ENCODE measurements around the gene RAB11FIP3. TPM values are rescaled to one million over a fixed set of nuclear protein-coding genes. Genes with fewer than 3 reads are reported as not detected.
A peak's percentile ranks its signal among the peaks of the same experiment; 100 is the strongest.

Gene RAB11FIP3
- polyA plus RNA-seq, 1 experiment = 13.3 TPM

DNA sequence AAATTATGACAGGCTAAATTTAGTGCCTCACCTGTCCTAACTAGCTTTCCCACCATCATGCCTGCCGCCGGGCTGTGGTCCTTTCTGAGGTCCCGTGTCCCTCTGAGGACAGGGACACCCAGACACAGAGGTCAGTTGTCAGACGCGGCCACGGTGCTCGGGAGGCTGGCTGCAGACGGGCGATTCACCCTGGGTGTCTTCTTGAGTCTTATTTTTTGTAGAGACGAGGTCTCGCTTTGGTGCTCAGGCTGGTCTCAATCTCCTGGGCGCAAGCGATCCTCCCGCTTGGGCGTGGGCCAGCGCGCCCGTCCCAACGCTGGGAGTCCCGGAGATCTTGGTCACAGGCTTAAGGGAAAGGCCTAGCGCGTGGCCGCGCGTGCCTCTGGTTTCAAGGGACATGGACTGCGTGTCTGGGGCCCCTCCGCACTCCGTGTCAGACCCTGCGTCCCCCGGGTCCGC lies 797 bp upstream of the RAB11FIP3 start:
- Histone ChIP-seq H3K36me3 (ENCODE audit: control insufficient read depth, insufficient read depth, low read length) (no peaks in the 10 kb centered on the region), H3K4me3 (ENCODE audit: low read depth, low read length) (peak overlapping the region; percentile 87), H3K27me3 (ENCODE audit: control insufficient read depth, insufficient read depth, low read length) (no peaks in the 10 kb centered on the region)
- ChIA-PET CTCF (interaction anchor here (1.0 kb wide), 1 partner anchor 33 kb away, joined by 3 read pairs; no protein-coding TSS in a partner anchor), POLR2A (interaction anchor here (0.6 kb wide), 1 partner anchor 40 kb away, joined by 9 read pairs; no protein-coding TSS in a partner anchor)
- no peak for TF ChIP-seq CTCF (IDR thresholded peaks at IDR 0.05; ENCODE audit: insufficient read depth, low read depth, low read length)
- DNase-seq (ENCODE audit: low read depth) = no peak

GRCh38 chr16:425740-426114 lies 278 bp downstream of the RAB11FIP3 start:
- POLR2A ChIA-PET = interaction anchor here (0.6 kb wide), 1 partner anchor 73 kb away, joined by 18 read pairs; no protein-coding TSS in a partner anchor
- H3K36me3 ChIP-seq (ENCODE audit: control insufficient read depth, insufficient read depth, low read length) = no peaks in the 10 kb centered on the region
- H3K4me3 ChIP-seq (ENCODE audit: low read depth, low read length) = peak overlapping the region; percentile 87
- DNase-seq (ENCODE audit: low read depth) = no peak
- H3K27me3 ChIP-seq (ENCODE audit: control insufficient read depth, insufficient read depth, low read length) = no peaks in the 10 kb centered on the region
- CTCF ChIA-PET = interaction anchor here (1.0 kb wide), 1 partner anchor 34 kb away, joined by 3 read pairs; no protein-coding TSS in a partner anchor
- no peak for TF ChIP-seq CTCF (IDR thresholded peaks at IDR 0.05; ENCODE audit: insufficient read depth, low read depth, low read length)

- H3K4me3 ChIP-seq (ENCODE audit: low read depth, low read length) = peak overlapping the region; percentile 87
- no peaks in the 10 kb centered on the region for H3K36me3 ChIP-seq (ENCODE audit: control insufficient read depth, insufficient read depth, low read length)
- POLR2A ChIA-PET = interaction anchor here (0.6 kb wide), 2 partner anchors 39 to 73 kb away, joined by 3 to 18 read pairs; no protein-coding TSS in a partner anchor
- no peak for DNase-seq (ENCODE audit: low read depth)
- no peaks in the 10 kb centered on the region for H3K27me3 ChIP-seq (ENCODE audit: control insufficient read depth, insufficient read depth, low read length)
- TF ChIP-seq CTCF (IDR thresholded peaks at IDR 0.05; ENCODE audit: insufficient read depth, low read depth, low read length) = no peak
- CTCF ChIA-PET = no interaction called here
Measured at GRCh38 chr16:426115-426905, 861 bp downstream of the RAB11FIP3 start.

DNA sequence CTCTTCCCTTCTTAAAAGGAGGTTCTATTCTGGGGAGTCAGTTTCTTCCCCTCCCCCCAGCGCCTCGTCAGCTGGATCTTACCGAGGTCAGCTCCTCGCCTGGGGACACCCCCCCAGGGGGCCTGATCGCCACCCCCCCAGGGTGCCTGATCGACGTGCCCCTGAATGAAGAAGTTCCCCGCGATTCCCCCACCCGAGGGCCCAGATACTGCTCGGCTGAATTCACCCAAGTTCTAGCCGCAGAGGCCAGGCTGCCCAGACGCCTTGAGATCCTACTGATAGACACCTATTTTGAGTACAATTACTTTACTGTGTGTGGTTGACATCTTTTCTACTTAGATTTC lies 1.4 kb downstream of the RAB11FIP3 start:
- POLR2A ChIA-PET = interaction anchor here (0.6 kb wide), 1 partner anchor 40 kb away, joined by 3 read pairs; no protein-coding TSS in a partner anchor
- DNase-seq (ENCODE audit: low read depth) = no peak
- TF ChIP-seq CTCF (IDR thresholded peaks at IDR 0.05; ENCODE audit: insufficient read depth, low read depth, low read length) = no peak

DNA sequence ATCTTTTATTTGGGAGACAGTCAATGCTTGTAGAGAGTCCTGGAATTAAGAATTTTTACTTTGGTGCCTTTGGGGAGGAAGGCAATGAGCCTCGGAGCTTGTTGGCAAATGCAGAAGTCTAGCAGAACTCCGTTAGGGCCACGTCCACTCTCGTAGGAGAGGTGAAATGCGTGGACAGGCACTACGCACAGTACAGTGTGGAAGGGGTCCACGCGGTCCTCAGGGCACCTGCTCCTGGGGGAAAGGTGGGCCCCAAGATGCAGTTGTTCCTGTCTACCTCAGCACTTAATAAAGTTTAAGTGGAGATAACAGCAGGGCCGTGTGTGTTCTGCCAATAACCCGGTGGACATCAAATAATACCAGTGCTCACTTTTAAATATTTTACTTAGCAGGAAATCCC lies 1.8 kb downstream of the RAB11FIP3 start:
- peak overlapping the region; percentile 87 for H3K4me3 ChIP-seq (ENCODE audit: low read depth, low read length)
- no peak for DNase-seq (ENCODE audit: low read depth)
- ChIA-PET POLR2A (interaction anchor here (0.6 kb wide), 1 partner anchor 40 kb away, joined by 3 read pairs; no protein-coding TSS in a partner anchor), CTCF (no interaction called here)
- TF ChIP-seq CTCF (IDR thresholded peaks at IDR 0.05; ENCODE audit: insufficient read depth, low read depth, low read length) = no peak
- H3K27me3 ChIP-seq (ENCODE audit: control insufficient read depth, insufficient read depth, low read length) = no peaks in the 10 kb centered on the region
- no peaks in the 10 kb centered on the region for H3K36me3 ChIP-seq (ENCODE audit: control insufficient read depth, insufficient read depth, low read length)

More for the DNA sequence above, 1.4 kb downstream of the RAB11FIP3 start:
- CTCF ChIA-PET = no interaction called here
- H3K36me3 ChIP-seq (ENCODE audit: control insufficient read depth, insufficient read depth, low read length) = no peaks in the 10 kb centered on the region
- no peaks in the 10 kb centered on the region for H3K27me3 ChIP-seq (ENCODE audit: control insufficient read depth, insufficient read depth, low read length)
- peak overlapping the region; percentile 87 for H3K4me3 ChIP-seq (ENCODE audit: low read depth, low read length)
